ENCODE data around the gene ORC5.

DNA sequence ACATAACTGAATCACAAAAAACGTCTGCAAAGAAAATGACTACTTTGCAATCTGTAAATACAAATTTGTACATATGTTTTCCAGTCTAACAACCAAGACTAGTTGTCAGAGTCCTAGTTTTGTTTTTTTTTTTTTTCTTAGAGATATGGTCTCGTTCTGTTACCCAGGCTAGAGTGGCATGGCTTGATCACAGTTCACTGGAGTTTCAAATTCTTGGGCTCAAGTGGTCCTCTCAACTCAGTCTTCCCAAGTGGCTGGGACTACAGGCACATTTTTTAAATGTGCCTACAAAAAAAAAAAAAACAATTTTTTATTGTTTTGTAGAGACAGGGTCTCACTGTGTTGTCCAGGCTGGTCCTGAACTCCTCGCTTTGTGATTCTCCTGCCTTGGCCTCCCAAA is 70.8 kb downstream of the ORC5 start:
- TF ChIP-seq, protein P1, sequence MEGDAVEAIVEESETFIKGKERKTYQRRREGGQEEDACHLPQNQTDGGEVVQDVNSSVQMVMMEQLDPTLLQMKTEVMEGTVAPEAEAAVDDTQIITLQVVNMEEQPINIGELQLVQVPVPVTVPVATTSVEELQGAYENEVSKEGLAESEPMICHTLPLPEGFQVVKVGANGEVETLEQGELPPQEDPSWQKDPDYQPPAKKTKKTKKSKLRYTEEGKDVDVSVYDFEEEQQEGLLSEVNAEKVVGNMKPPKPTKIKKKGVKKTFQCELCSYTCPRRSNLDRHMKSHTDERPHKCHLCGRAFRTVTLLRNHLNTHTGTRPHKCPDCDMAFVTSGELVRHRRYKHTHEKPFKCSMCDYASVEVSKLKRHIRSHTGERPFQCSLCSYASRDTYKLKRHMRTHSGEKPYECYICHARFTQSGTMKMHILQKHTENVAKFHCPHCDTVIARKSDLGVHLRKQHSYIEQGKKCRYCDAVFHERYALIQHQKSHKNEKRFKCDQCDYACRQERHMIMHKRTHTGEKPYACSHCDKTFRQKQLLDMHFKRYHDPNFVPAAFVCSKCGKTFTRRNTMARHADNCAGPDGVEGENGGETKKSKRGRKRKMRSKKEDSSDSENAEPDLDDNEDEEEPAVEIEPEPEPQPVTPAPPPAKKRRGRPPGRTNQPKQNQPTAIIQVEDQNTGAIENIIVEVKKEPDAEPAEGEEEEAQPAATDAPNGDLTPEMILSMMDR (IDR thresholded peaks at IDR 0.05 in 8 of 11, conservative IDR thresholded peaks at IDR 0.05 in 3 of 11), result no peak
- TF ChIP-seq POLR2AphosphoS5 (IDR thresholded peaks at IDR 0.05) (no peak), POLR2A (IDR thresholded peaks at IDR 0.05) (no peak)
